ENCODE measurements around the gene TFRC.
"Not testable (repeated sequence)": the region's sequence is repeated elsewhere in the genome, so short reads cannot be mapped to it uniquely, and the experiment has no call there.

TFRC gene

GRCh38 chr3:196057760-196058331 lies 24.0 kb downstream of the TFRC start:
- H3K36me3 ChIP-seq (ENCODE audit: insufficient read depth, low read length), result peaks cover 96% of the 10 kb centered on the region
- peaks cover 20% of the 10 kb centered on the region for H3K4me1 ChIP-seq (ENCODE audit: insufficient read depth, low read length)
- 41% methylated on average over 3 of the region's 3 CpGs for WGBS
- no peaks in the 10 kb centered on the region for H3K9me3 ChIP-seq (ENCODE audit: insufficient read depth, low read depth, low read length)
- H3K27ac ChIP-seq (ENCODE audit: low read depth, low read length), result peak overlapping the region; percentile 96
- peak overlapping the region; percentile 25; the same call in 1 of the 2 replicates for H3K9ac ChIP-seq (ENCODE audit: low read depth, low read length)
- H3K4me3 ChIP-seq (ENCODE audit: low read length), result no peak overlapping the region
- H3K27me3 ChIP-seq (ENCODE audit: insufficient read depth, low read length), result no peaks in the 10 kb centered on the region

- not testable (repeated sequence) for H3K9me3 ChIP-seq (ENCODE audit: insufficient read depth, low read depth, low read length); H3K4me3 ChIP-seq (ENCODE audit: low read length); H3K27ac ChIP-seq (ENCODE audit: low read depth, low read length); H3K9ac ChIP-seq (ENCODE audit: low read depth, low read length); H3K27me3 ChIP-seq (ENCODE audit: insufficient read depth, low read length)
- peaks cover 20% of the 10 kb centered on the region for H3K4me1 ChIP-seq (ENCODE audit: insufficient read depth, low read length)
- H3K36me3 ChIP-seq (ENCODE audit: insufficient read depth, low read length), result peaks cover 97% of the 10 kb centered on the region
- 98% methylated on average over 6 of the region's 6 CpGs for WGBS
Measured at GRCh38 chr3:196056371-196056770, 25.5 kb downstream of the TFRC start.

- Histone ChIP-seq H3K27ac (ENCODE audit: low read depth, low read length) (peak overlapping the region; percentile 49; the same call in 1 of the 2 replicates), H3K9me3 (ENCODE audit: insufficient read depth, low read depth, low read length) (no peaks in the 10 kb centered on the region), H3K36me3 (ENCODE audit: insufficient read depth, low read length) (peaks cover 97% of the 10 kb centered on the region), H3K27me3 (ENCODE audit: insufficient read depth, low read length) (no peaks in the 10 kb centered on the region), H3K4me1 (ENCODE audit: insufficient read depth, low read length) (peaks cover 20% of the 10 kb centered on the region), H3K4me3 (ENCODE audit: low read length) (no peak overlapping the region), H3K9ac (ENCODE audit: low read depth, low read length) (no peak overlapping the region)
- WGBS, result 95% methylated on average over 10 of the region's 10 CpGs
Measured at GRCh38 chr3:196055683-196056270, 26.1 kb downstream of the TFRC start.

GRCh38 chr3:196055240-196055639 lies 26.6 kb downstream of the TFRC start:
- H3K36me3 ChIP-seq (ENCODE audit: insufficient read depth, low read length), result peaks cover 99% of the 10 kb centered on the region
- no peak overlapping the region; the same call in 1 of the 2 replicates for H3K27ac ChIP-seq (ENCODE audit: low read depth, low read length)
- no peaks in the 10 kb centered on the region for H3K9me3 ChIP-seq (ENCODE audit: insufficient read depth, low read depth, low read length)
- no peaks in the 10 kb centered on the region for H3K27me3 ChIP-seq (ENCODE audit: insufficient read depth, low read length)
- WGBS, result 98% methylated on average over 8 of the region's 8 CpGs
- H3K4me1 ChIP-seq (ENCODE audit: insufficient read depth, low read length), result peaks cover 20% of the 10 kb centered on the region
- no peak overlapping the region for H3K4me3 ChIP-seq (ENCODE audit: low read length)
- no peak overlapping the region for H3K9ac ChIP-seq (ENCODE audit: low read depth, low read length)

- H3K27ac ChIP-seq (ENCODE audit: low read depth, low read length), result no peak overlapping the region
- 95% methylated on average over 10 of the region's 10 CpGs for WGBS
- H3K27me3 ChIP-seq (ENCODE audit: insufficient read depth, low read length), result no peaks in the 10 kb centered on the region
- H3K4me1 ChIP-seq (ENCODE audit: insufficient read depth, low read length), result peaks cover 16% of the 10 kb centered on the region
- no peaks in the 10 kb centered on the region for H3K9me3 ChIP-seq (ENCODE audit: insufficient read depth, low read depth, low read length)
- no peak overlapping the region for H3K9ac ChIP-seq (ENCODE audit: low read depth, low read length)
- H3K36me3 ChIP-seq (ENCODE audit: insufficient read depth, low read length), result peaks cover 99% of the 10 kb centered on the region
- H3K4me3 ChIP-seq (ENCODE audit: low read length), result no peak overlapping the region
Measured at GRCh38 chr3:196054661-196055060, 27.2 kb downstream of the TFRC start.

GRCh38 chr3:196053487-196053886 lies 28.4 kb downstream of the TFRC start:
- Histone ChIP-seq H3K27ac (ENCODE audit: low read depth, low read length) (no peak overlapping the region), H3K4me1 (ENCODE audit: insufficient read depth, low read length) (peaks cover 13% of the 10 kb centered on the region), H3K4me3 (ENCODE audit: low read length) (no peak overlapping the region), H3K9ac (ENCODE audit: low read depth, low read length) (no peak overlapping the region), H3K36me3 (ENCODE audit: insufficient read depth, low read length) (peaks cover 99% of the 10 kb centered on the region), H3K27me3 (ENCODE audit: insufficient read depth, low read length) (no peaks in the 10 kb centered on the region), H3K9me3 (ENCODE audit: insufficient read depth, low read depth, low read length) (no peaks in the 10 kb centered on the region)
- WGBS, result 96% methylated on average over 7 of the region's 7 CpGs

GRCh38 chr3:196051282-196052076 lies 30.4 kb downstream of the TFRC start:
- H3K9me3 ChIP-seq (ENCODE audit: insufficient read depth, low read depth, low read length), result no peaks in the 10 kb centered on the region
- no peaks in the 10 kb centered on the region for H3K4me1 ChIP-seq (ENCODE audit: insufficient read depth, low read length)
- 95% methylated on average over 6 of the region's 6 CpGs for WGBS
- no peak overlapping the region for H3K9ac ChIP-seq (ENCODE audit: low read depth, low read length)
- H3K27ac ChIP-seq (ENCODE audit: low read depth, low read length), result no peak overlapping the region
- H3K27me3 ChIP-seq (ENCODE audit: insufficient read depth, low read length), result no peaks in the 10 kb centered on the region
- H3K36me3 ChIP-seq (ENCODE audit: insufficient read depth, low read length), result peaks cover 83% of the 10 kb centered on the region
- H3K4me3 ChIP-seq (ENCODE audit: low read length), result no peak overlapping the region

GRCh38 chr3:196050597-196050996 lies 31.3 kb downstream of the TFRC start:
- Histone ChIP-seq H3K27ac (ENCODE audit: low read depth, low read length) (no peak overlapping the region), H3K4me3 (ENCODE audit: low read length) (no peak overlapping the region), H3K9me3 (ENCODE audit: insufficient read depth, low read depth, low read length) (no peaks in the 10 kb centered on the region), H3K27me3 (ENCODE audit: insufficient read depth, low read length) (no peaks in the 10 kb centered on the region), H3K9ac (ENCODE audit: low read depth, low read length) (no peak overlapping the region), H3K36me3 (ENCODE audit: insufficient read depth, low read length) (peaks cover 74% of the 10 kb centered on the region), H3K4me1 (ENCODE audit: insufficient read depth, low read length) (no peaks in the 10 kb centered on the region)
- WGBS, result 93% methylated on average over 3 of the region's 3 CpGs

- Histone ChIP-seq H3K36me3 (ENCODE audit: insufficient read depth, low read length) (peaks cover 65% of the 10 kb centered on the region), H3K9me3 (ENCODE audit: insufficient read depth, low read depth, low read length) (no peaks in the 10 kb centered on the region), H3K4me3 (ENCODE audit: low read length) (no peak overlapping the region), H3K9ac (ENCODE audit: low read depth, low read length) (no peak overlapping the region), H3K4me1 (ENCODE audit: insufficient read depth, low read length) (no peaks in the 10 kb centered on the region), H3K27ac (ENCODE audit: low read depth, low read length) (no peak overlapping the region), H3K27me3 (ENCODE audit: insufficient read depth, low read length) (no peaks in the 10 kb centered on the region)
- 90% methylated on average over 11 of the region's 11 CpGs for WGBS
Measured at GRCh38 chr3:196049653-196050052, 32.2 kb downstream of the TFRC start.

GRCh38 chr3:196048922-196049598 lies 32.8 kb downstream of the TFRC start:
- Histone ChIP-seq H3K27ac (ENCODE audit: low read depth, low read length) (no peak overlapping the region), H3K27me3 (ENCODE audit: insufficient read depth, low read length) (no peaks in the 10 kb centered on the region), H3K9me3 (ENCODE audit: insufficient read depth, low read depth, low read length) (no peaks in the 10 kb centered on the region), H3K36me3 (ENCODE audit: insufficient read depth, low read length) (peaks cover 59% of the 10 kb centered on the region), H3K4me3 (ENCODE audit: low read length) (no peak overlapping the region), H3K4me1 (ENCODE audit: insufficient read depth, low read length) (no peaks in the 10 kb centered on the region), H3K9ac (ENCODE audit: low read depth, low read length) (no peak overlapping the region)
- WGBS, result 96% methylated on average over 9 of the region's 9 CpGs

Measured in HUES64 (cell line).